ENCODE data around the gene SSTR4.

The SSTR4 gene

DNA sequence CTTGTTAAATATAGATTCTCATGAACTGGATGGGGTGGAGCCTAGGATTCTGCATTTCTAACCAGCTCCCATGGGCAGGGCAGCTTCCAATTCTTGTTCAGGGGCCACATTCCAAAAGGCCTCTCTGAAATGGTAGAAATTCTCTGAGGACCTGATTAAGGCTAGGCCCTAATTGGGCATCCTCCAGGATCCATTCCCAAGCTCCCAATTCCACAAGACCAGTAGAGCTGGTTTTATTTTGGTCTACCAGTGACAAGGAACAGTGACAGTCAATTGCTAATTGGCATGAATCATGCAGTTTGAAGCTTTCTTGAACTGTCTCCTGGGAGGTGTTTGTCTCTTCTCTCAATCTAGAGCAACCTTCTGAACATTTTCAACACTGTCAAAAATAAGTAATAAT lies 11.3 kb downstream of the SSTR4 start:
- DNase-seq (ENCODE audit: low read depth): no peak

- no peak for DNase-seq (ENCODE audit: low read depth)
Observed at GRCh38 chr20:23047001-23047737, 12.1 kb downstream of the SSTR4 start.

DNA sequence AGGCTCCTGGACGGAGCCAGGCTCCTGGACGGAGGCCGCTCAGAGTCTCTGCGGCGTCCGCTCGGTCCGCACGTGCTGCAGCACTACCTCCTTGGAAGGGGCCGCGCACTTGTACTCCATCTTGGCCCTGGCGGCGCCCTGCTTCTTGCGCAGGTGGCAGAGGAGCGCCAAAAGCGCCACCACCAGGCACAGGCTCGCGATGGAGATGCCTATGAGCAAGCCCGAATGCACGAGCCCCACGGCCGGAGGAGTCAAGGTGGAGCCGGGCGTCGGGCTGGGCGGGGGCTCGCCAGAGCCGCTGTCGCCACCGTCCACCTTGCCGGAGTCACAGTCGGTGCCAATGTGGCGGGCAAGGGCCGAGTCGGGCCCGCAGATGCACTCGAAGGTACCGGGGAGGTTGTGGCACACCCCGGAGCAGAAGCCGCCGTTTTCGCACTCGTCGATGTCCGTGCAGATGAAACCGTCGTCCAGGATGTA lies 12.7 kb downstream of the SSTR4 start:
- no peak for DNase-seq (ENCODE audit: low read depth)

DNA sequence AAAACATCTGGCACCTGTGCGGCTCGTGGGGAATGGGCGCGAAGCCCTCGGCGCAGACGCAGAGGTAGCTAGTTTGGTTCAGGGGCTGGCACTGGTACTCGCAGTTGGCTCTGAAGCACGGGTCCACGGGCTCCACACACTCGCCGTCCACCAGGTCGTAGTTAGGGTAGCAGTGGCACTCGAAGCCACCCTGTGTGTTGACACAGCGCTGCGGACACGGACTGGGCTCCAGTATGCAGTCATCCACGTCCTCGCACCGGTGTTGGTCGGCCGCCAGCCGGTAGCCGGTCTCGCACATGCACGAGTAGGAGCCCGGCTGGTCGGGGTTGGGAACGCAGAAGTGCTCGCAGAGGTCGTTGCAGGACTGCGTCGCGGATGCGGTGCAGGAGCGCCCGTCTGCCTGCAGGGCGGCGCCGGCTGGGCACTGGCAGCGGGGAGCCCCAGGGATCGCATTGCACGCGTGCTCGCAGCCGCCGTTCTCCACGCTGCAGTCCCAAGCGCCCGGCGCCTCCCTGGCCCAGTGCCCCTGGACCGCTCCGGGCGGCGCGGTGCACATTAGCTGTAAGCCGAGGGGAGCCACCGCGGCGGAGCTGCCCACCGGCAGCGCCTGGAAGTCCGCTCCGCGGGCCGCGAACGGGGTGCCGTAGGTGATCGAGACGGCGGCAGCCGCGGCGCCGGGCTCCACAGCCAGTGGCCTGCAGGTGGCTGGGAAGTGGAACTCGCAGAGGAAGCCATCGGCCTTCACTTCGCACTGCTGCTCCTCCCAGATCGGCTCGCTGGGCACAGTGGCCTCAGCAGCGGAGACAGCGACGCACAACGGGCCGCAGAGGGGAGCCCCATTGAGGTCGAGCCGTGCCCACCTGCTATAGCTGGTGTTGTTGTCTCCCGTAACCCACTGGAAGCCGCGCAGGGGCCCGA lies 13.4 kb downstream of the SSTR4 start:
- peak; percentile 28 for DNase-seq (ENCODE audit: low read depth)

DNA sequence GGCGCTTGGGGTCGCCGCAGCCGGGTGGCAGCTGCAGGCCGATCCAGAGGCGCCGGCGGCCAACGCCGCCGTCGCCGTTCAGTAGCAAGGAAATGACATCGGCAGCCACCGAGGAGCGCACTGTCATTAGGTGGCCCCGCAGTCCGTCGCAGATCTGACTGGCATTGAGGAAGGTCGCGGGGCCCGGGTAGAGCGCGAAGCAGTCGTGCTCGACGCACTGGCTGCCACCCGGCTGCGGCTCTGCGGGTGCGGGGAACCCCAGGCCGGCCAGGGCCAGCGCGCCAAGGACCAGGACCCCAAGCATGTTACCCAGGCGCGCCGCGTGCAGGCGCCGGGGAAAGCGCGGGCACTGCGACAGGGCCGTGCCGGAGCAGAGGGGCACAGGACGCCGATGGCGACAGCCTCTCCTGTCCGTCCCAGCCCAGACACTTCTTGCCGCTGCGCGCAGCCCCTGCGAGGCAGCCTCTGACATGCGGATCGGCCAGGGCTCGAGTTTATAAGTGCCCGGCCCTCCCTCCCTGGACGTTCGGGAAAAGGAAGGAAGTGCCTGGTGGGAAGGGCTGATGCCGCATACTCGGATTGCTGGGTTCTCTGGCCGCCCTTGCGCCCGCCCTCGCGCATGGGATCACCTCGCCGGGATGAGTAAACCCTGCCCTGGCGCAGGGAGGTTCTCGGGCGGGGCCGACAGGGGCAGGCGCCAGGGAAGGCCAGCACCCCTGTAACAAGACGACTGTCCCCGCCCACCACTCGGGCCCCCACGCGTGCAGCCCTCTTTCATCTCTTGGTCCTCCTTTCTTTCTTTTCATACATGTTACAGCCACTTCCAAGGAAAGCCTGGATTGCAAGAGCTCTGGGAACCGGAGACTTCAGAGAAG lies 14.3 kb downstream of the SSTR4 start, which contains the start of gene THBD:
THBD (minus strand) TSS at position 472 of the 875 bp plus-strand sequence; CDS start at position 304, 168 bp downstream.
- peak; percentile 52 for DNase-seq (ENCODE audit: low read depth)

GRCh38 chr20:23050076-23050838 lies 15.1 kb downstream of the SSTR4 start:
- peak; percentile 15 for DNase-seq (ENCODE audit: low read depth)

DNA sequence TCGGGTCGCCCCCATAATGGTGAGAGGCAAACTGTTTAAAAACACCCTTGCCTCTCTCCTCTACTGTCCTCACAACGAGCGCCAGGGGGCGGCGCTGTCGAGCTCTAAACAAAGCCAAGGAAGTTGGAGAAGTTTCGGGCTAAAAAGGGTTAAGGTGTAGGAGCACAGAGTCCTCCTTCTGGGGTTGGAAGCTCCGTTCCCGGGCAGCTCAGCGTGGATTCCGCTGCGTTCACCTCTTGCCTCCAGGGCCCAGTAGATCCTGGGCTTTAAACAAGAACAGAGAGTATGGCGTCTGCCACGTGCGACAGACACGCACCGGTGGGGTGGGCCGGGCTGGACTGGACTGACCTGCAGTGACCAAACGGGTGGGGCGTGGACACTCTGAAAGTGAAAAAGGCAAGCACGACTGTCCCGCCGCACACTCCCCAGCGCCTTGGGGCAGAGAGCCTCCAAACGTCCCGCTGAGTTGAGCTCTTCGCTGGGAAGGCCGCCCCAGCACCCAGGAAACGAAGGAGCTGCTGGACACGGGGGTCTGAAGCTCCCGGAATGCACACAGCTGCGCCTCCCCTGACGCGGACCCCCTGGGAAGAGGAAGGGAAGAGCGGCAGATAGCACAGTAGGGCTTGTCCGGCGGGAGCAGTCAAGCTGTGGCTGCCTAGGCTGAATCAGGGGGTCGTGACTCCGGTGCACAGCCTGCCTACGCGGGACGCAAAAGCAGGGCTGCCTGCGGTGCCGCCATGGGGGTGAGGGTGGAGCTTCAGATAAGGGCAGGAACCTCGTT lies 15.9 kb downstream of the SSTR4 start:
- DNase-seq (ENCODE audit: low read depth): peak; percentile 83

- no peak for DNase-seq (ENCODE audit: low read depth)
Observed at GRCh38 chr20:23052904-23053303, 17.8 kb downstream of the SSTR4 start.

DNA sequence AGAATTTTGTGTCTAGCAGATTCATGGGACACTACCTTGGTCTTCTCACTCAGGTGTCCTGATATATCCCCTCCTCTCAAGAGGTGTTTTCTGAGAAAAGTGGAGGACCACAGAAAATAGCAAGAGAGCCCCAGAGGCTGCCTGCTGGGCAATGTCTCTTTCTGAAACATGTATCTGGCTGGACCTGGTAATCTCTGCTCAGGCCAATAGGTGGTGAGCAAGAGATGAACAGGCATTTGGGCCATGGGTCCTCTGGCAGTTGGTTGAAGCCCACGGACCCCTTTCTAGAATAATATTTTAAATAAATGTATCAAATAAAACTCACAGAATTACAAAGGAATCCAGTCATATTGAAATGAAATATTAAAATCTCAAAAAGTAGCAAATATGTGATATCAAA lies 23.1 kb downstream of the SSTR4 start:
- DNase-seq (ENCODE audit: low read depth): no peak

DNA sequence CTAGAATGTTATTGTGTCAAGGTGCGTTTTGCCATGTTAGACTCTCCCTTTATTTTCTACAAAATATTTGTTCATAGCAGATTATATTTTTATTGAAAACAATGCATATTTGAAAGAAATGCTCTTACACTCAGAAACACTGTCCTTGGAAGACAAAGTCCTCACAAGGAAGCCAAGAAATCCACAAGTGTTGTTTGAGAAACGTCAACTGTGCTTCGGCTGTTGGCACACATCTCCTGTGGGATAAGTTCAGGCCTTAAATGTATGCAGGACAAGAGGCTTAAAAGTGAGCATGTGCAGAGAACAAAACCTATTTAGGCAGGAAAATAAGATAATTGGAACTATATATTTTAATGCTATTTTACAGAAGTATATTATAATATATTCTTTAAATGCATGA lies 23.9 kb downstream of the SSTR4 start:
- DNase-seq (ENCODE audit: low read depth): no peak

DNA sequence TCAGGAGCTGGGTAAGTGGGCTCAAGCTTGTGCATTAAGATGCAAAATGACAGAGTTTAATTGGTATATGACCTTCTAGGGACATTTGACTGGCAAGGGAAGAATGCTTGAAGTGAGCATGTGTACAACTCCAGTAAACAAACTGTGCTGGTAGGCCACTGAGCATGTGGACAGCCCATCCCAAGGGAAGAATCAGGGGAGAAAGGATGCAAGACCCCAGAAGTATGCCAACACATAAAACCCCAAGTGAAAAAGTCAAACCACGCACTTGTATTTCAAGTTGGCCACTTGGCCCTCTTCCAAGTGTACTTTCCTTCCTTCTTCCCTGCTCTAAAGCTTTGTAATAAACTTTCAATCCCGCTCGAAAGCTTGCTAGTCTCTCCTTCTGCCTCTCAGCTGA lies 24.7 kb downstream of the SSTR4 start:
- DNase-seq (ENCODE audit: low read depth): peak; percentile 5

- no peak for DNase-seq (ENCODE audit: low read depth)
Observed at GRCh38 chr20:23060629-23061028, 25.5 kb downstream of the SSTR4 start.

DNA sequence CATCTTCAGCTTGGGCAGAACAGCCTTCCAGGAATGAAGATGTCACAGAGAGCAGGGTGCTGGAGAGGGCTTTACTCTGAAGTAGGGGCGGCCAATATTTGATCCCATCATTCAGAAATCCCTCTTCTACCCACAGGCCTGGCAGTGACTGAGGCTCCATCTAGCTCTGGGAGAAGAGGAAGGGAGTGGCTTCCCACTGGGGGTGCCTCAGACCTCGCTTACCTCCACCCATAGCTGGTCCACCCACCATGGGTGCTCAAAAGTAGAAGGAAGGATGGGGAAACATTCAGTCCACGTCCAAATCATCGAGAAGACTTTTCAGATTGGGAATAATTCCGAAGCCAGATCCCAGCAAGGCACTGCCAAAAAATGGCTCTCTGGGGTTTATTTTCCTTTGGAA lies 26.1 kb downstream of the SSTR4 start:
- no peak for DNase-seq (ENCODE audit: low read depth)

DNA sequence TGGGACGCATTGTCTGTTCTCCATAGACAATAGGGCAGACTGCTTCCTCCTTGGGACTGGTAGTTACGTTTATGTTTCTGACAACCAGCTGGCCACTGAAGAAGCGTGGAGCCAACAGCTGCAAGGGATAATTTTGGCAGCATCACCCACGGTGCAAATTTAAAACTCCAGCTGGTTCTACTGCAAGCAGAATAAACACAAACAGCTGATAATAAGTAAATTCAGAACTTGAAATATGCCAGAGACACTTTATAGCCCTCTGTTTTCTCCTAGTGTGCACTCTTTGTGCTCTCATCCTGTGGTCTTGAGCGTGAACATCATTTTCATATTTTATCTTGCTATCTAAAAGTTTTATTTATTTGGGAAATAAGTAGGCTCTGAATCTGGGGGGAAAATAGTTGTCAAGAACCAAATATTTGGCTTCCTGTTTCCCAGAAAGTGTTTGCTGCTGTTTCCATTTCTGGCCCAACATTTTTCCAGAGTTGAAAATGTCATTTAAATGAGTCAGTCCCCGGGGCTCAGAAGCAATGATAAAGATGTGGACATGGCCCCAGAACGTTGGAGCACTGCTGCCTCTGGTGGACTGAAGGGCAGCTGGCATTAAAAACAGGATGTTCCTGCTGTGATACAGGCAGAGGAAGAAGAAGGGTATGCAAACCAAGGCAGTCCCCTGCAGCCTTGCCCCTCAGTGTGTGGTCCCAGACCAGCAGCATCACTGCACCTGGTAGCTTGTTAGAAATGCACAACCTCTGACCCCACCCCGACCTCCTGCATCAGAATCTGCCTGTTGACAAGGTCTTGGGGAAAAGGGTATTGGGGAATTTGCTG lies 26.8 kb downstream of the SSTR4 start:
- DNase-seq (ENCODE audit: low read depth): peak; percentile 78

DNA sequence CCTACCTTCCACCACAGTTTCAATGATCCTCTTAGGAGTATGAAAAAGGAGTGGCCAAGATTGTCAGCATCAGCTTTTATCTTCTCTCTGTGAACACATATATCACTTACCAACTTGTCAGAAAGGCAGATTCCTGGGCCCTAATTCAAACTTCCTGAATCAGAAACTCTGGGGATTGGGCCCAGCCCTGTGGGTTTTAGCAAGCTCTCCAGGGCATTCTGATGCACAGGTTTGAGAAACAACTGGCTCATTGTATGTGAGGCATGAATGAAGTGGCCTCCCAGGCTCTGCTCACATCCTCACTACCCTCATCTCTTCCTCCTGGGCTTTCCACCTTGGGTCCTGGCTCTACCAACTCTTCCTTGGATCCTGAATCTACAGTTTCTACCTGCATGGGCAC lies 27.5 kb downstream of the SSTR4 start:
- no peak for DNase-seq (ENCODE audit: low read depth)

DNA sequence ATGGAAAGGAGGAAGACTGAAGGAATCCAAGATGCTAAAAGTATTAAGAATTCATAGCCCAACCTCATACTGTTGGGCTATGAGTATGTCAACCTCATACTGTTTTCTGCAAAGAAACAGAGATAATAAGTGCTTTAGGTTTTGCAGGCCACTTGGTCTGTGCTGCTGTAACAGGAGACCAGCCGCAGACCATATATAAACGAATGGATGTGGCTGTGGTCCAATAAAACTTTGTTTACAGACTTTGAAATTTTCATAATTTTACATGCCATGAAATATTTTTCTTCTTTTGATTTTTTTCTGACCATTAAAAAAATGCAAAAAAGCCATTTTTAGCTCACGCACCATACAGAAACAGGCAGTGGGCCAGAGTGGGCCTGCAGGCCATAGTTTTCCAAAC lies 28.1 kb downstream of the SSTR4 start:
- no peak for DNase-seq (ENCODE audit: low read depth)

GRCh38 chr20:23063581-23063980 lies 28.5 kb downstream of the SSTR4 start:
- no peak for DNase-seq (ENCODE audit: low read depth)

DNA sequence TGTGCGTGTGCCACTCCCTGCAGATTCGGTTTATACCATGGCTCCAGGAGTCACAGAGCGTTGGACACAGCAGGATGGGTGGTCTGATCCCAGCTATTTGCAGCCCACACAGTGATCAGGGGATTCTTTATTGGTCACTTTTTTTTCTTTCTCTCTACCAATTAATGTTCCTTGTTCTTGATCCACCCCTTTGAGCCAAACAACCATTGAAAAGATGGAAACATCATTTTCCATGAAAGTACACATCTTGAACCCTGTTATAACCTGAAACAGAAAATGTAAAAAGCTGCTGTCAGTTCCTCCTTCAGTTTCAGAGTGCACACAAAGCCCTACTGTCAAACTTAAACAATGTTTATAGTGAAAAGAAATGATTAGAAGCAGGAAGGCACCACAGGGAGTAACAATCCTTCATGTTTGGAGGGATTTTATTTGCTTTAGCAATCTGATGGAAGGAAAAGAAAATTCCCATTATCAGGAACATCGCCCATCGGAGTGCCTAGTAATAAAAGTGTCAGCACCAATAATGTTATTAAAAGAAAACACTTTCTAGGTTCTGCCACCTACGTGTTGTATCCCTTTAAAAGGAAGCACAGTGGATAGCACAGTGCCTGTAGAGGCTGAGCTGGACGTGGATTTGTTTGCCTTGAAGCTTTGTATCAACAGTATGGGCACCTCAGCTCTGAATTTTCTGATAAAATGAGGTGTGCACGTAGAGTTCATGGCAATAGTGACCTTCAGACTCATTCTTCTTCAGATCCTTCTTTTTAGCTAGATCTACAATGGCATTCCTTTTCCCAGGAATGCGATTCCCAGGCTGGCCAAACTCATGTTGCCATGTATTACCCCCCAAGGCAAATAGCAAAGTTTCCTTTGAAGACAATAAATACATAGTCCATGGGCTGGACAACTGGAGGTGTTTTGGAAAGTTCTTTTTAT lies 30.4 kb downstream of the SSTR4 start:
- no peak for DNase-seq (ENCODE audit: low read depth)

All from iris pigment epithelial cell (primary cell).